Hippocampal formation (tissue), 2 donors: ENCODE results near the gene HK1.
A peak's percentile ranks its signal among the peaks of the same experiment; 100 is the strongest.

Source experiments
- DNase-seq, 2 donors: peaks; one replicate each; lab custom pipeline; 2025; lab: John Stamatoyannopoulos, UW

The HK1 gene

DNA sequence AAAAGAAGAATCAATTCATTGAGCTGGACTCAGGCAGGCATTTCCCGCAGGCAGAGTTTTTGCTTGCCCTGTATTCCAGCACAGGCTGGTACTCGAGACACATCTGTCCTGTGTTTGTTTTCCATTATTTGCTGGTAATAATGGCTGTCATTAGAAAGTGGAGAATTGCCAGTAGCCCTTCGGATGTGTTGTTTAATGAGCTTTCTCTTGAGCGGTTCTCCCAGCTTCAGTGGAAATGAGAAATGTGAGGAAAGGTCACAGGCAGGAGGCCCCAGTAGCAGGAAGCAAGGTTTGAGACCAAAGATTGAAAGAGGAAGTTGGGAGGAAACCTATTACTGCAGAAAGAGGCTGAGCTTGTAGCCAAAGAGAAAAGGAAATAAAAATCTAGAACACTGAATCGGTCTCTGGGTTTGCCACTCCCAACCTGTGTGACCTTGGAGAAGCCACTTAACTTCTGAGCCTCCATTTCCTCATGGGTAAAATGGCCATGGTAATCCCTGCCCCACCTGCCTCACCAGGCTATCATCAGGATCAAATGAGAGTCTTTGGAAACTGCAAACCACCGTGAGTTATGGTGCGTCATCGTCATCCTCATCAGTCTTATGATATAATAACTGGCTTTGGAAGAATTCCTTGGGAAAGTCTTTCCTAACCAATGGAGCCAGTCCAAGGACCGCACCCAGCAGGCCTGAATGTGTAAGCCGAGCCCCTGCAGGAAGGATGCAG is 70.7 kb downstream of the HK1 start:
- no peak for DNase-seq

DNA sequence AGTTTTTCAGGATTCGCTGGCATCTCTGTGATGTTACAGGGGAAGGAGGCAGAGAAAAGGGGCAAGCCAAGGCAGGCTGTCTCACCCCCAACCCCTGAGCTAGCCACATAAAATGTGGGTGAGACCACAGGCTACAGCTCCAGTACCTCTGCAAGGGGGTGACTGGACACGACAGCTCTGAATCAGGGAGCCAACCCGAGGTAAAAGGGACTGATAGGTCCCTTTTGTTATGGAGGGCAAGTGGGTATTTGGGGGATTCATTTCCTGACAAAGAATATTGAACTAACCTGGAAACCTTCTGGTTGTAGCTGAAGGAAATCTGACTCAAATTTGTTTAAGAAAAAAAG is 71.2 kb downstream of the HK1 start:
- no peak for DNase-seq

DNA sequence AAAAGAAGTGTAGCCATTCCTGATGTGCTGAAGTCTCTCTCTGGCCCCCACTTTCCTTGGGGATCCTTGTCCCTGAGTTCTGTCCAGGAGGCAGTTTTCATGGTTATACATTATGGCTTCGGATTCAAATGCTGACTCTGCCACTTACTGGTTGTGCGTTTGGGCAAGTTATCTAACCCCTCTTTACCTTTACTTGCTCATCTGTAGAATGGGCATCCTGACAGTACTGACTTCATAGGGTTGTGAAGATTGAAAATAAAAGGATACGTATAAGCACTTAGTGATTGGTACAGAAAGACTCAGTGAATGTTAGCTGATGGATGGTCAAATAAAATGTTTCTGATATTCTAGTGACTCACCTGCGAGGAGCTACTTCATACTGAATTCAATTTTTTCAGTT is 73.3 kb downstream of the HK1 start:
- no peak for DNase-seq

DNA sequence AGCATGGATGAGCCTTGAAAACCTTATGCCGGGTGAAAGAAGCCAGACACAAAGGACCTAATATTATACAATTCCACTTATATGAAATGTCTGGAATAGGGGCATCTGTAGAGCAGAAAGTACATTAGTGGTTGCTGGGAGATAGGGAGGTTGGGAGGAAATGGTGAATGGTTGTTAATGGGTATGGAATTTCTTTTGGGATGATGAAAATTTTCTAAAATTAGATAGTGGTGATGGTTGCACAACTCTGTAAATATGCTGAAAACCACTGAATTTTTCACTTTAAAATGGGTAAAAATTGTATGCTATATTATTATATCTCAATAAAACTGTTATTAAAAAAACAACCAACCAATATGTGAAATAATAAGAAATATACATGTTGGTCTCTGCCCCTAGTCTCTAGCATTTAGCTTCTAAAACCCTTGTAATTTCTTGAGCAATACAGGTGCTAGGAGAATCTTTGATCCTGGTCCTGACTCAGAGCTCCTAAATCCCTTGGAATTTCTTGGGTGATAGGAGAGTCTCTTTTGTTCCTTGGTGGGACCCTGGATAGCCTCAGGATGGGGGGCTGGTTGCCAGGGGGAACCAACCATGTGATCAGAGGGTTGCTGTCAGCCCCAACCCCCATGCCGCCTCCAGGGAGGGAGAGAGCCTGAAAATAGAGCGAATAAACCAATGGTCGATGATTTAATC is 74.4 kb downstream of the HK1 start:
- DNase-seq: no peak

DNA sequence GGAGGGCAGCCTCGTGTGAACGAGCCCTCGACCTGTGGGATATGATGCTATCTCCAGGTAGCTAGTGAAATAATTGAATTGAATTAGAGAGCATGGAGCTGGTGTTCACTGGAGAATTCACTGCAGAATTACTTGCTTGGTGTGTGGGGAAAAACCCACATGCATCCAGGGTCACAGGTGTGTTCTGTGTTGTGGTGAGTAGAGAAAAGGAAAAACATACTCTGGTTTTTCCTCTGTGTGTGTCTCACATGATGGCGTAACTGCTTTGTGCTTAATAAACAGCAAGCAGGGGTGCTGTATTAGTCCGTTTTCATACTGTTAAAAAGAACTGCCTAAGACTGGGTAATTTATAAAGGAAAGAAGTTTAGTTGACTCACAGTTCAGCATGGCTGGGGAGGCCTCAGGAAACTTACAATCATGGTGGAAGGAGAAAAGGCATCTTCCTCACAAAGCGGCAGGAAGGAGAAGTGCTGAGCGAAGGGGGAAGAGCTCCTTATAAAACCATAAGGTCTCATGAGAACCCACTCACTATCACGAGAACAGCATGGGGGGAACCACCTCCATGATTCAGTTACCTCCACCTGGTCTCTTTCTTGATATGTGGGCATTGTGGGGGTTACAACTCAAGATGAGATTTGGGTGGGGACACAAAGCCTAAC is 75.8 kb downstream of the HK1 start:
- DNase-seq: no peak

DNA sequence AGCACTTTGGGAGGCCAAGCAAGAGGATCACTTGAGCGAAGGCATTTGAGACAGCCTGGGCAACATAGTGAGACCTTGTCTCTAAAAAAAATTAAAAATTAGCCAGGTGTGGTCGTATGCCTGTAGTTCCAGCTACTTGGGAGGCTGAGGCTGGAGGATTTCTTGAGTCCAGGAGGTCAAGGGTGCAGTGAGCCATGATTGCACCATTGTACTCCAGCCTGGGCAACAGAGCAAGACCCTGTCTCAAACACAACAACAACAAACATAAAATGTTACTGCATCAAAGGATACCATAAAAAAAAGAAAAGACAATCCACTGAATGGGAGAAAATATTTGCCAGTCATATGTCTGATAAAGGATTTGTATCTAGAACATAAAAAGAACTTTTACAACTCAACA is 77.9 kb downstream of the HK1 start:
- no peak for DNase-seq

DNA sequence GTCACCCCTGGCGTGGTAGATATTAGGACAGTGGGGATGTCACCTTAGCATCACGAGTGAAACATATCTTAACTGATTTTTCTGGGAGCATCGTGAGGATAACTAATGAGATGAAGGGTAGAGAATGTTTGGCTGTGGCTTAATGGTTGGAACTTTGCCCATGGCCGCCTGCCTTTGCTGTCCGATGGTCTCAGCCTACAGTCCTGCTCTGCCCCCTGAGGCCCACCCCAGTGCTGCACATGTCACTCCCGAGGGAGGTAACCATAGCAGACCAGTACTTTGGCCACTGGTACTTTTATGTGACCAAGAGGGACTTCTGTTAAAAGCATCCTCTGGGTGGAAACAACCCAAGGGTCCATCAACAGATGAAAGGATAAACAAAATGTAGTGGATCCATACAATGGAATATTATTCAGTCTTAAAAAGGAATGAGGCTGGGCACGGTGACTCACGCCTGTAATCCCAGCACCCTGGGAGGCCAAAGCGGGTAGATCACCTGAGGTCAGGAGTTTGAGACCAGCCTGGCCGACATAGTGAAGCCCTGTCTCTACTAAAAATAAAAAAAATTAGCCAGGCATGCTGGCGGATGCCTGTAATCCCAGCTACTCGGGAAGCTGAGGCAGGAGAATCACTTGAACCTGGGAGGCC is 80.0 kb downstream of the HK1 start:
- no peak for DNase-seq

DNA sequence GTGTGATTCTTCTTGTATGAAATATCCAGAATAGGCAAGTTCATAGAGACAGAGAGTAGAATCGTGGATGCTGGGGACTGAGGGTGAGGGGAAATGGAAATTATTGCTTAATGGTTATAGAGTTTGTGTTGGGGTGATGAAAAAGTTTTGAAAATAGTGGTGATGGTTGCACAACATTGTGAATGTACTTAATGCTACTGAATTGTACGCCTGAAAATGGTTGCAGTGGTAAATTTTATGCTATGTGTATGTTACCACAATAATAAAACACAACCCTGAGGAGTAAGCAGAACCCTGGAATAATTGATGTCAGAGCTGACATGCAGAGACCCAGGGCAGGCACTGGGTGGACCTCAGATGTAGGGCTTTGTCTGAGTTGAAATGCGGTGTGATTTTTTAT is 80.9 kb downstream of the HK1 start:
- DNase-seq: no peak

DNA sequence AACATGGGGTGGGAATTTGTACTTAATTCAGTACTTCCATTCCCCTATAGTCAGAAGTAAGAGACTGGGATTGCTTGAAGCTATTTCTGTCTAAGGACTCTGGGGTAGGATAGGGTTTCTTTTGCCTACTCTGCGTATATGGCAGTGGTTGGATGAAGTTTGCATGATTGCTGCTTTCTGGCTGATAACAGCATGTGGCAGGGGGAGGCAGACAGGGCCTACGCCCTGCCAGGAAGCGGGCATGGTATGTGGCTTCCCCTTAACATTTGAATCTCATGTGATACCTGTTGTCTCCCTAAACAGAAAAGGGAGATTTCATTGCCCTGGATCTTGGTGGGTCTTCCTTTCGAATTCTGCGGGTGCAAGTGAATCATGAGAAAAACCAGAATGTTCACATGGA is 81.3 kb downstream of the HK1 start:
- DNase-seq: no peak

DNA sequence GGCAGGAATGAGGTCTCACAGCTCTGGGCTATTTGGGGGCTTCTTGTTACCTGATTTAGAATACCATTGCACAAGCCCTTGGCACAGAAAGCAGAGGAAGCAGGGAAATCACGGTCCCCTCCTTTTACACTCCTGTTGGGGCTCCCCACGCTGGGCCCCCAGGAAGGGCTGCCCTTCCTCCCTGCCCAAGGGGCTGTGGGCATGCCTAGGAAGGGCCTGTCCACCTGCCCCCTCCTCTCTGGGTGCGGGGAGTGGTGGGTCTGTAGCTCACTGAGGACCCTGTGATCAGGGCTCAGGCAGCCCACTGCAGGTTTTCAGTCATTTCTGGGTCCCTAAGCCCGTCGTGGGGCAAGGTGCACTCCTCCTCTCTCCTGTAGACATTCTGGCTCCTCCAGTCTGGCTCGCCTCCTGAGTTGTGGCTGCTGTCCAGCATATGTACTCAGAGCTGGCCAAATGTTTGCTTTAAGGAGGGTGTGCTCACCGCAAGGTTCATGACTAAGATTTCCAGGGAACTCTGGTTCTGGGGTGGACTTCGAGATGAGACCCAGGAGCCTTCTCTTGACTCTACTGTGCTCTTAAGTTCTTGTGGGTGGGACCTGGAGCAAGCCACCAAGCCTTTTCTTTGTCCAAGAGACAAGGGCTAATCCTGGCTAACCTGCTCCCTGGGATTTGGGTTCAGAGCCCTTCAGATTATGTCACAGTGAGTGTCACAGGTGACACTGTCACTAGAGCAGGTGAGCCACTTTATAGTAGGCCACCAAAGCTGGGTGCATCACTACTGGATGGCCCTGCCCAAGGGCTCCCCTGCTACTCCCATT is 82.4 kb downstream of the HK1 start:
- DNase-seq: no peak

DNA sequence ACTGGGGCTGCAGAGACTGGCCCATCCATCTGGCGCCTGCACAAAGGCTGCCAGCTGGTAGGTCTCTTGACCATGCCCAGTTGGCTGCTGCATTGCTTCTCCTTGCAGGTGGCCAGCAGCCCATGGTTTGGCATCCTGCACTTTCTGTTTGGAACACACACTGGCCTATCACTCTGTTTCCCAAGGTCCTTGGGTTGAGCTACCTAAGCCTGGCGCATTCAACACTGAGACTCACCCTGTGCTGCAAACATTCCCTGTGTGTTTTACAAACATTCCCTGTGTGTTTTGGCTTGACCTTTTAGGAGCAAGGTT is 83.0 kb downstream of the HK1 start:
- DNase-seq: no peak

DNA sequence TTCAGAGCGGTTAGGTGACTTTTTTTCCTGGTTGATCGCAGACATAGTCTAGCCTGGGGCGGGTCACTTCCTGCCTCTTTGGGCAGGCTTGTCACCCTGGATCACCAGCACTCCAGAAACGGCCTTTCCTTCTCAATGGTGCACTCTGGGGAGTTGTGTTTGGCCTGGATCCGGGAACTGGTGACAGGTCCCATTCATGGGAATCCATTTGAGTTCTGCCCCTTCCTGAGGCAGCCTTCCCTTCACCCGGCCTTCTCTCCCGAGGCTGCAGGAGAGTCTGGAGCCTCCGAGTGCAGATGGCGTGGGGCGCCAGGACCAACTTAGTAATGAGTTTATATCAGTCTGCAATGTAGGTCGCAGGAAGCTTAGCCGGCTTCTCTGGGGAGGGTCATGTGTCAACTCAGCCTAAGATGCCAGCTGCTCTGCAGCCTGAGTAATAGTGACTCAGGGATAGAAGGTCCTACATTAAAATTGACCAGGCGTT is 84.2 kb downstream of the HK1 start:
- DNase-seq: no peak

DNA sequence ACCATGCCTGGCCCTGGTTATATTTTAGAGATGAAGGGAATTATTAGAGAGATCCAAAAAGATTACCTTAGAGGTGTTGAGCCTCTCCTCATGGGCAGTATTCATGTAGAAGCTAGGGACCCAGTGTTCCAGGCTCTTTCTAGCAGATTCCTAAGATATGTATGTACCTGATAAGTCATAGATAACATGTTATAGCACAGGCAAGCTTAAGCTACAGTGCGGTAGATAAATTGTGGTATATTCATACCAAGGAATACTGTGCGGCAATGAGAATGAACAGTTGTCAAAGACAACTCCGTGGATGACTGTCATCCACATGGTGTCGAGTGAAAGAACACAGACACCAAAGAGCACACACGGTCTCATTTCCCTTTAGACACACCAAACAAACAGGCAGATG is 85.4 kb downstream of the HK1 start:
- DNase-seq: no peak

DNA sequence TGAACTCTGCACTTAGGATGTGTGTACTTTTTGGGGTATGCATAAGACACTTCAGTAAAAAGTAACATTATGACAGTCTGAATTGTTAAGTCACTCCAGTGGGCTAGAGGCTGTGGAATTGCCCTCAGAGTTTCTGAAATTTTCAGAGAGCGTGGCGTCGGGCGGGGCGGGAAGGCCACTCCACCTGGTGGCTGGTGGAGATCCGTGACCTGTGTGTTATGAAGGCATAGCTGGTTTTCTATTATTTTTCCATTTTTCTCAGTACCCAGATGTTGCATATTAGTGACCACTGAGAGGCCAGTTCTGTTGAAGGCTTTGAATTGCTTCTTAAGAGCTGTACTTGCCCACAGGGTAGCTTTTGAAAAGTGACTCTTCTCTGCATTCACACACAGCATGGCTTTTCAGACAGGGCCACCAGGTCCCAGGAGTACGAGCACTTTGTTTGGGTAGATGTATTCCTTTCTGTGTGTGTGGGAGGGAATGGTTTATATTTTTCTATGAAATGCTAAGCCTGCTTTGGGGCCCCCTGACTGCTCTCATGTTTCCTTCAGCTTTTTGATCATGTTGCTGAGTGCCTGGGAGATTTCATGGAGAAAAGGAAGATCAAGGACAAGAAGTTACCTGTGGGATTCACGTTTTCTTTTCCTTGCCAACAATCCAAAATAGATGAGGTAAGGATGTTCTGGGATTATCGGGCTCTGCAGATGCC is 86.1 kb downstream of the HK1 start:
- DNase-seq: no peak

DNA sequence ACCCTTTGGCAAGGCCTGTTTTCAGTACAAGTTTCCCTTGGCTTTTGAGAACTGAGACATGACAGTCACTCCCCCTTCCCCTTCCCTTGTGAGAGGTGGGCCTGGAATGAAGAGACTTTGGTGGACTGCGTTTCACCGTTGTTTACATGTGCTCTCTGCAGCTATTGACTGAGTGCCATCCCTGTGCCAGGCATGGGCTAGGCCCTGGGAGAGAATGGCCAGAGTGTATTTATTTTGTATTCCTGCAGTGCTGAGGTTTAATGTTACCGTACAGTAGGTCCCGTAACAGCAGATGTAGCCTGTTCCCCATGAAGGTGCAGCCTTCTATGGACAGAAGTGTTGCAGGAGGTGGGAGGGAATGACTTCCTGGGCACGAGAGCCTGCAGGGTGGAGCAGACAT is 88.4 kb downstream of the HK1 start:
- no peak for DNase-seq

DNA sequence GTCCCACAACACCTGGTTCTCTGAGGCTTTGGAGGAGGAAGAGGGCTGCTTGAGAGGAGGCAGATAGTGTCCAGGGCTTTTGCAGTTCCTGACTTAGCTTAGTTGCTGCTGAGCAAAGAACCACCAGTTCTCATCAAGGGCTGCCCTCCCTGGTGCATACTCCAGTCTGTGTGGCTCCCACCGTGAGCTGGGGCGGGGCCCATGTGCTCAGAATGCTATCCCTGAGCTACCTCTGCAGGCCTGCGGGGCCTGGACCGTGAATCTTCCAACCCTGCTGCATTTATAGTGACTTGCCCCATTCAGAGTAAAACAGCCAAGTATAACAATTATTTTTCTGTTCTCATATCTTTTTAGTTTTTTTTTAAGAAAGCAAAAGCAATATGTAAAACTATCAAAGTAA is 89.2 kb downstream of the HK1 start:
- no peak for DNase-seq

DNA sequence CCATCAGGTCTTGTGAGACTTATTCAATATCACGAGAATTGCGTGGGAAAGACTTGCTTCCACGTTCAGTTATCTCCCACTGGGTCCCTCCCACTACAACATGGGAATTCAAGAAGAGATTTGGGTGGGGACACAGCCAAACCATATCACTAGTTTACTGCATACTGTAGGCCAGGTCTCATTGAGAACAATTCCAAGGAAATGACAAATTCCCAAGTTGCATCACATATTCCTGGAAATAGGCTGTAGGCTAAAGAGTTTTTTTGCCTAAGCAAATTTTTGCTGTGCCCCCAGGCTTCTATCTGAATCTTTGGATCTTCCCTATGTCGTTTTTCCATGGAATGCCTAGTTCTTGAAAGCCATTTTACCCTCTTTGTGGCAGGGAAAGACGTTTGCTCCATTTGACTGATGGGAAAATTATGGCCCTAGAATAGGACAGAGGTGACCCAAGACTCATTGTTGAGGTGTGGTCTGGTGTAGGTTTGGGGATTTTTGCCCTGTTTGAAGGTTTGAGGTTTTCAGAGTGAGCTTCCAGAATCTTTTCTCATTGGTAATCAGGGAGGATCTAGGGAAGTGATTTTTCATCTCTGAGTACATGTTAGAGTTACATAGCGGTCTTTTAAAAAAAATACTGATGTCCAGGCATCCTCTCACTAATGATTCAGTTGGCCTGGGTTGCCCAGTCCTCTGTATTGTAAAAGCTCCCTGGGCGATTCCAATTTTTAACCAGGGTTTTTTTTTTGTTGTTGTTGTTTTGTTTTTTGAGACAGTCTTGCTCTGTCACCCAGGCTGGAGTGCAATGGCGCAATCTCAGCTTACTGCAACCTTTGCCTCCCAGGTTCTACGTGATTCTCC is 94.1 kb downstream of the HK1 start:
- no peak for DNase-seq

DNA sequence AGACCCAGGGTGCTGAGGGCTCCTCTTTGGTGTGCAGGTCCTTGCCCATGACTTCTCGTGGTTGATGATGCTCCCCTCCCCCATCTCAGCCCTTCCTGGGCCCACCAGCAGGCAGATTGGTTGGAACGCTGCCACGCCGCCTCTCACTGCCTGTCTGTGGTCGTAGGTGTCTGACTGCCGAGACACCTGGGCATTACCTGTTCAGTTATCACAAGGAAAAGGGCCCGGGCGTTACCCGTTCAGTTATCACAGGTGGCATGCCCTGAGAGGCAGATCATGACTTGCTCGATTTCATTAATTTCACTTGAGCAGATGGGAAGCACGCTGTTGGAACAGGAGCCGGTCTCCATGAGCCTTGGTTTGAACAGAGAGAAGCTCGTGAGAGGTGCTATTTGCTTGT is 95.9 kb downstream of the HK1 start:
- DNase-seq: no peak

DNA sequence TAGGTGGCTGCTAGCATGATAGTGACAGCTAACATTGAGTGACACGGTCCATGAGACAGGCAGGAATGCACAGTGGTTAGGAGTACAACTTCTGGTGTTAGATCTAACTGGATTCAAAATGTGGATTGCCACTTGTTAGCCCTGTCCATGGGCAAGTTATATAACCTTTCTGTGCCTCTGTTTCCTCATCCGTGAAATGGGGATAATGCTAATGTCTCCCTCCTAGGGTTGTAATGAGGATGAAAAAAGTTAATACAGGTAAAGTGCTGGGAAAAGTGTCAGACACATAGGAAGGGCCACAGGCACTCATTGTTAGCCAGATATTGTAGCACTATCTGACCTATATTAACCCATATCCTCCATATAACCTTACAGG is 96.6 kb downstream of the HK1 start:
- DNase-seq: no peak

DNA sequence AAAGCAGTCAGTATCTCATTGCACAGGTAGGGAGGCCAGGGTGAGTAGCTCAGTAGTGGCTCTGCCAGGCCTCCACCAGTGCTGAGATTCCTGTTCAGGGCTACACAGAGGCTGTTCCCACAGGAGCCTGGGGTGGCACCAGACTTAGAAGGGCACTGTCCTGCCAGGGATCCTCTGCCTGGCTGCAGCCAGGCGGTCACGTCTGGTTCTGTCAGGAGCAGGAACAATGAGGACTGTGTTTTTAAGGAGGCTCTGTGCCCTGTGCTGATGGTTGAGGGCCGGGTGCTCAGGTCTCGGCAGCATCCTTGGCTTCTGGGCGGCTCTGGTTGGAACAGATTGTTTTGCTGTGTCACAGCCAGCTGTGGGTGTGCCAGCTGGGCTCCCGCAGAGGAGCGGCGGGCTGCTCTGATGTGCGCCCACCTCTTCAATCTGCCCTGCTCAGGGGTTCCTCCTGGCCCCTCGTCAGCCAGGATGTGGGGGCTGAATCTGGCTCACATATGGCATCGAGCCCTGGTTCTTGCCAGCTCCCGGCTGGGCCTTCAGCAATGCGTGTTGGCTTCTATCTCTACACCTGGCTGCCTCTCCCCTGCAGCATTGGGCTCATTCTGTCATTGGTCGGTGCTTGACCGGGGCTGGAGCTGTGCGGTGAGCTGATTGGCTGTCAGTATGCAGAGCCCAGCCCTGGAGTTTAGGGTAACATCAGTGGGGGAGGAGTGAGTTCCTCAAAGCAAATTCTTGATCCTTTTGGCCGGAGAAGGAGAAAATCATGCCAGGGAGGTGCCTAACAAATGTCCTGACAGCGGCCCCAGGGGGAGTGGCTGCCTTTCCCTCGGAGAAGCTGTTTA is 97.2 kb downstream of the HK1 start:
- DNase-seq: peak; percentile 36 to 46
